IPS DF 6.9 (cell line): ENCODE measurements around the gene CPEB4.

Experiments
- DNase-seq: peaks from one replicate; pipeline ENCODE4 v3.0.0-alpha.2; 2013; ENCODE audit warnings: low read depth, low spot score
- H3K27ac ChIP-seq: one replicate; pipeline ENCODE4 v1.5.1; 2013; ENCODE audit warnings: low read length, control low read depth
- H3K27me3 ChIP-seq: 2 replicates; pipeline ENCODE4 v1.6.1; 2013; ENCODE audit warnings: mild to moderate bottlenecking, low read length; ENCODE audit not compliant: control insufficient read depth, insufficient read depth
- H3K36me3 ChIP-seq: 2 replicates; pipeline ENCODE4 v1.6.1; 2013; ENCODE audit warnings: low read length; ENCODE audit not compliant: control insufficient read depth, insufficient read depth
- H3K4me1 ChIP-seq: 2 replicates; pipeline ENCODE4 v1.6.1; 2013; ENCODE audit warnings: low read length; ENCODE audit not compliant: control insufficient read depth, insufficient read depth
- H3K4me3 ChIP-seq: 2 replicates; pipeline ENCODE4 v1.5.1; 2013; ENCODE audit warnings: mild to moderate bottlenecking, low read length
- H3K9me3 ChIP-seq: 2 replicates; pipeline ENCODE4 v1.6.1; 2013; ENCODE audit warnings: low read length, inconsistent platforms; ENCODE audit not compliant: control insufficient read depth, insufficient read depth
- WGBS: extraction: QIAGEN DNeasy Blood & Tissue Kit; methylation state at CpG from one replicate; pipeline ENCODE4 v1.1.7; 2013; ENCODE audit warnings: mixed read lengths, missing lambda C conversion rate; ENCODE audit not compliant: insufficient read length, insufficient coverage; 5-methylcytosine and 5-hydroxymethylcytosine counted together

CPEB4 gene

GRCh38 chr5:173974688-173975239 is 86.6 kb downstream of the CPEB4 start:
- no peaks in the 10 kb centered on the region for H3K9me3 ChIP-seq
- H3K36me3 ChIP-seq = no peaks in the 10 kb centered on the region
- H3K4me3 ChIP-seq = no peak overlapping the region
- H3K27me3 ChIP-seq = no peaks in the 10 kb centered on the region
- H3K4me1 ChIP-seq = peaks cover 5% of the 10 kb centered on the region
- DNase-seq = no peak
- no CpG with 5 or more reads among the region's 5 CpGs for WGBS
- H3K27ac ChIP-seq = no peak overlapping the region

DNA sequence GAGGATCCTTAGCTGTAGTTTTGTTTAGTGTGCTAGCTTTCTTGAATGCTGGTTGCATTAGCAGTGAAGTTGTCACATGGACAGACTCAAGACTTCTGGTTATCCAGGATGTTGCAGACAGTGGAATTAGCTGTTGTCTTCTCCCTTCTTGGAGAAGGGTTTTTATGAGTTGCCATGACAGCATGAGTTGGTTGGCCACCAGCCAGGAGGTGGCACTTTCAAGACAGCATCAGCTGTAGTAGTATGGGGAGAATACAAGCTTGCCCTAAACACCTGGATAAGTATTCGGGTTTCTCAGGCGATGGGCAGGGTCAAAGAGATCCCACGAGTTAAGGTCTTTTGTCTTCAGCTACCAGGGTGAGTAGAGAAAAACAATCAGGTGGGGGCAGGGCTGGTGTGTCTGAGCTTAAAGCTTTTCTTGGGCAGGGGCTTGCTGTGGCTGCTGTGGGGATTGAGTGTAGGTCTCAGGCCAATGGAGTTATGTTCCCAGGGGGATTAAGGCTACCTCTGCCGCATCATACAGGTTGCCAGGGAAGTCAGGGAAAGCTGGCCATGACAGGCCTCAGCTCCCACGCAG is 93.1 kb downstream of the CPEB4 start:
- H3K36me3 ChIP-seq = no peaks in the 10 kb centered on the region
- no peak overlapping the region for H3K4me3 ChIP-seq
- H3K27ac ChIP-seq = no peak overlapping the region
- WGBS = no CpG with 5 or more reads among the region's 5 CpGs
- H3K27me3 ChIP-seq = no peaks in the 10 kb centered on the region
- no peak for DNase-seq
- H3K4me1 ChIP-seq = no peaks in the 10 kb centered on the region
- no peaks in the 10 kb centered on the region for H3K9me3 ChIP-seq

GRCh38 chr5:173984218-173984617 is 96.1 kb downstream of the CPEB4 start:
- Histone ChIP-seq H3K27me3 (no peaks in the 10 kb centered on the region), H3K27ac (no peak overlapping the region), H3K36me3 (no peaks in the 10 kb centered on the region), H3K4me3 (no peak overlapping the region), H3K9me3 (no peaks in the 10 kb centered on the region), H3K4me1 (no peaks in the 10 kb centered on the region)
- no peak for DNase-seq
- WGBS = no CpG with 5 or more reads among the region's 4 CpGs

- no peak for DNase-seq
- Histone ChIP-seq H3K9me3 (no peaks in the 10 kb centered on the region), H3K27me3 (no peaks in the 10 kb centered on the region), H3K4me3 (no peak within 1 kb of the TSS), H3K27ac (no peak within 1 kb of the TSS), H3K4me1 (no peaks in the 10 kb centered on the region), H3K36me3 (no peaks in the 10 kb centered on the region)
- no CpG with 5 or more reads among the region's 51 CpGs for WGBS
These were observed 100.6 kb downstream of the CPEB4 start, which contains the start of gene C5orf47 for GRCh38 chr5:173988554-173989431. Gene C5orf47 (plus strand): TSS chr5:173989170. CDS start chr5:173989264, 94 bp downstream.

DNA sequence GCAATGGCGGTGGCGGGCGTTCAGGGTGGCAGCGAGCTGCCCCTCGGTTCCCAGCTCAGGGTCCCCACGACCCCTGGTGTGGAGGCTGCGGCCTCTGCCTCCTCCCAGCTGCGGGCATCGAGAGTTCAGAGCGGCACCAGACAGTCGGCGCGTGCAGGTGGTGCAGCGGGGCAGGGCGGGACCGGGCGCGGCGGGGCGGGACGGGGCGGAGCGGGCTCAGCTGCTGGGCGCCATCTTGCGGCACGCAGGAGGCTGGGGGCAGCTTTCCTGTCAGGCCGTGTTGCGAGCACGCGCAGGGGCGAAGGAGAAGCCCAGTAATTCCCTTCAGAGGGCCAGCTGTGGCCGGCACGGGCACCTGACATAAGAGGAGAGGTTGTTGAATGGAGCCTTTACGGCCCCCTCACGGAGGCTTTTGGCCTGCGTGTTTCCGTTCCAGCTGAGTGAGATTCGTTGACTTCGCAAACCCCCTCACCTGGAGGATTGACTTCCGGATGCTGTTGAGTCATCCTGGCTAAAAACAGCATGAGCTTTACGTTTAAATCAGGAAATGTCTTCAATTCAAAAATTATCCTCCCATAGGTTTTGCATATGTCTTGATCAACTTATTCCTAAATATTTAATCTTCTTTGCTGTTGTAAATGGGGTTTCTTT is 101.4 kb downstream of the CPEB4 start:
- Histone ChIP-seq H3K36me3 (no peaks in the 10 kb centered on the region), H3K9me3 (no peaks in the 10 kb centered on the region)
- WGBS = no CpG with 5 or more reads among the region's 41 CpGs

DNA sequence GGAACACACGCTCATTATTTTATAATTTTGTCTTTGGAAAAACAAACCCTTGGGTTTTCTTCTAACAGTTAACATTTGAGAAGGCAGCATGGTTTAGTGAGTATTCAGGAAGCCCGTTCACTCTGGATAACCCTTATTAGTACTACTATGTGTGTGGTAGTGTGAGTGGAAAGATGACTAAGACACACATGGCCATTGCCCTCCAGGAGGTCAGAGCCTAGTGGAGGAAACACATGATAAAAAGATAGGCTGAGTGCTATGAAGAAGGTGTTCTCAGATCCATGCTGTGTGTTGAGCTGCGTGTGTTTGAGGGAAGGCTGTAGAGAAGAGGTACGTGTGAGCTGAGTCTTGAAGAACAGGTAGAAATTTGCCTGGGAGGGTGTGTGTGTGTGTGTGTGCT is 109.2 kb downstream of the CPEB4 start:
- no peaks in the 10 kb centered on the region for H3K27me3 ChIP-seq
- no peak overlapping the region for H3K4me3 ChIP-seq
- DNase-seq = no peak
- no peaks in the 10 kb centered on the region for H3K9me3 ChIP-seq
- WGBS = no CpG with 5 or more reads among the region's 4 CpGs
- no peak overlapping the region for H3K27ac ChIP-seq
- H3K4me1 ChIP-seq = no peaks in the 10 kb centered on the region
- H3K36me3 ChIP-seq = no peaks in the 10 kb centered on the region

More for the DNA sequence above, 101.4 kb downstream of the CPEB4 start:
- no peak overlapping the region for H3K4me3 ChIP-seq
- H3K27me3 ChIP-seq = no peaks in the 10 kb centered on the region
- no peak overlapping the region for H3K27ac ChIP-seq
- no peak for DNase-seq
- no peaks in the 10 kb centered on the region for H3K4me1 ChIP-seq

- no peaks in the 10 kb centered on the region for H3K27me3 ChIP-seq
- WGBS = no CpG with 5 or more reads among the region's 4 CpGs
These were observed 110.4 kb downstream of the CPEB4 start for GRCh38 chr5:173998531-173998930.

GRCh38 chr5:174000076-174000475 is 111.9 kb downstream of the CPEB4 start:
- Histone ChIP-seq H3K4me1 (no peaks in the 10 kb centered on the region), H3K27me3 (no peaks in the 10 kb centered on the region), H3K36me3 (no peaks in the 10 kb centered on the region), H3K27ac (no peak overlapping the region), H3K9me3 (no peaks in the 10 kb centered on the region), H3K4me3 (no peak overlapping the region)
- DNase-seq = no peak
- WGBS = no CpG with 5 or more reads among the region's 4 CpGs

More at GRCh38 chr5:173998531-173998930, 110.4 kb downstream of the CPEB4 start:
- no peak overlapping the region for H3K4me3 ChIP-seq
- no peaks in the 10 kb centered on the region for H3K36me3 ChIP-seq
- H3K9me3 ChIP-seq = no peaks in the 10 kb centered on the region
- DNase-seq = no peak
- H3K4me1 ChIP-seq = no peaks in the 10 kb centered on the region
- H3K27ac ChIP-seq = no peak overlapping the region

DNA sequence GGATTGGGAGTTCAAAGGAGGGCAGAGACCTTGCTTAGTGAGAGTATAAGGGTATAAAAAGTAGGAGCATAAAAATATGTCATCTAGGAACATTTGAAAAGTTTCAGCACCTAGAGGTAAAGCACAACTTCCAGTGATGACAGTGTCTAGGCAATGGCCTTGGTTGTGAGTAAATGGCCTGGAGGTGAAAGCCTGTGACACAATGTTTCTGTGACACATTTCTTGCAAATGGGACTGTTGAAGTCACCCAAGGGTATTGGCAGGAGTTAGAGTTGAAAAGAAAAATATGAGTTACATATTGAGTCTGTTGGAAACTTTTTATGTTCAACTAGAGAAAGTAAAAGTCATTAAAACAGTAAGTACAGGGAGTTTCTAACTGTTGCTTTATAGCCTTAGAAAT is 115.6 kb downstream of the CPEB4 start:
- Histone ChIP-seq H3K36me3 (no peaks in the 10 kb centered on the region), H3K9me3 (no peaks in the 10 kb centered on the region), H3K27ac (no peak overlapping the region), H3K4me3 (no peak overlapping the region), H3K27me3 (no peaks in the 10 kb centered on the region), H3K4me1 (no peaks in the 10 kb centered on the region)
- no peak for DNase-seq

DNA sequence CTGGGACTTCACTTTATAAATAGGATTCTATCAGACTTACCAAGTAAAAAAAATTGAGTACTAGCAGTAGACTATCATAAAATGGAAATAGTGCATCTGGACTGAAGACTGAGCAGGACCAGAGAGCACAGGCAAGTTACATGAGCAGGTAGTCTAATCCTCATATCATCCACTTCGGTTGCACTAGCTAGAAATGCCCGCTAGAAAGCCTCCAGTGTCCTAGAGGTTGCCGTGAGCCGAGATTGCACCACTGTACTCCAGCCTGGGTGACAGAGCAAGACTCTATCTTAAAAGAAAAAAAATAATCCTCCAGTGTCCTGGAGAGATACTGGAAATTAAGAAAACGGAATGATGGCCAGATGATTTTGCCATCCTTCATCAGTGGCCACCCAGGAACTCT is 120.8 kb downstream of the CPEB4 start:
- no CpG with 5 or more reads among the region's 5 CpGs for WGBS
- H3K4me3 ChIP-seq = no peak overlapping the region
- H3K27me3 ChIP-seq = no peaks in the 10 kb centered on the region
- no peaks in the 10 kb centered on the region for H3K36me3 ChIP-seq
- H3K4me1 ChIP-seq = no peaks in the 10 kb centered on the region
- DNase-seq = no peak
- H3K27ac ChIP-seq = no peak overlapping the region
- H3K9me3 ChIP-seq = no peaks in the 10 kb centered on the region
